CD4-positive, CD25-positive, alpha-beta regulatory T cell (primary cell): ENCODE data around the gene ATXN1. TPM values are rescaled to one million over a fixed set of nuclear protein-coding genes. Genes with fewer than 3 reads are reported as not detected.
A peak's percentile ranks its signal among the peaks of the same experiment; 100 is the strongest.

Source experiments
- ATAC-seq, 2 donors: fragments of 150-1000 bp; cut with Tn5 transposase; one replicate each; pipeline ENCODE4 v1.10.0; 2021; ENCODE audit warnings: low read depth in 2 of 2, moderate number of reproducible peaks in 2 of 2, moderate library complexity in 1 of 2
- DNase-seq, 3 donors: peaks; one replicate each; pipeline versions ENCODE4 v3.0.0 to v3.0.0-alpha.2; 2012 to 2022; ENCODE audit warnings: mixed read lengths in 1 of 3
- H3K27ac ChIP-seq: one replicate; pipeline ENCODE4 v1.7.0; 2013; ENCODE audit warnings: mild to moderate bottlenecking, low read length; ENCODE audit not compliant: insufficient read depth, poor library complexity, severe bottlenecking
- H3K27me3 ChIP-seq: one replicate; pipeline ENCODE4 v1.7.0; 2013; ENCODE audit warnings: low read length; ENCODE audit not compliant: control insufficient read depth, insufficient read depth
- H3K36me3 ChIP-seq: one replicate; pipeline ENCODE4 v1.7.0; 2013; ENCODE audit warnings: mild to moderate bottlenecking, low read length, moderate library complexity; ENCODE audit not compliant: control insufficient read depth, insufficient read depth
- H3K4me1 ChIP-seq: 2 replicates; pipeline ENCODE4 v1.7.0; 2013; ENCODE audit warnings: mild to moderate bottlenecking, low read length; ENCODE audit not compliant: insufficient read depth, control insufficient read depth, poor library complexity, severe bottlenecking
- H3K4me3 ChIP-seq: one replicate; pipeline ENCODE4 v1.7.0; 2013; ENCODE audit warnings: low read depth, mild to moderate bottlenecking, low read length, moderate library complexity
- H3K9me3 ChIP-seq, 2 experiments: 1 replicate in 1 of 2; 2 replicates in 1 of 2; pipeline ENCODE4 v1.7.0; 2013; ENCODE audit warnings: low read length in 2 of 2, mild to moderate bottlenecking in 1 of 2, moderate library complexity in 1 of 2; ENCODE audit not compliant: control insufficient read depth in 2 of 2
- H3K27ac Mint-ChIP-seq, 3 donors: one replicate each; pipeline ENCODE4 v1.8.0; 2020 to 2022; ENCODE audit warnings: mild to moderate bottlenecking in 3 of 3, mixed read lengths in 3 of 3, moderate library complexity in 2 of 3
- H3K27me3 Mint-ChIP-seq: one replicate; pipeline ENCODE4 v1.8.0; 2022; ENCODE audit warnings: mild to moderate bottlenecking, mixed read lengths
- H3K36me3 Mint-ChIP-seq: one replicate; pipeline ENCODE4 v1.8.0; 2020; ENCODE audit warnings: mixed read lengths
- H3K4me1 Mint-ChIP-seq, 4 donors: one replicate each; pipeline ENCODE4 v1.8.0; 2020 to 2022; ENCODE audit warnings: mixed read lengths in 4 of 4, mild to moderate bottlenecking in 1 of 4
- H3K4me3 Mint-ChIP-seq, 4 donors: one replicate each; pipeline ENCODE4 v1.8.0; 2020 to 2022; ENCODE audit warnings: mild to moderate bottlenecking in 4 of 4, mixed read lengths in 4 of 4, moderate library complexity in 3 of 4
- H3K9me3 Mint-ChIP-seq, 7 donors: one replicate each; pipeline ENCODE4 v1.8.0; 2020 to 2022; ENCODE audit warnings: mixed read lengths in 7 of 7, mild to moderate bottlenecking in 3 of 7, moderate library complexity in 2 of 7
- polyA plus RNA-seq, 4 donors: library from polyadenylated mRNA; unstranded; fragments of 300-500 nt; fragmentation: Illumina TruSeq; gene quantifications; one replicate each; pipeline ENCODE4 v1.2.3, GENCODE V29; 2021
- total RNA-seq: library from RNA; stranded (reverse); gene quantifications from one replicate; pipeline ENCODE4 v1.2.3, GENCODE V29; 2022

Gene ATXN1
- total and polyA plus RNA-seq, 5 donors from 2014 or later, result 15.8 to 191 (median 19.2) TPM

- Histone ChIP-seq H3K27me3 (no peaks in the 10 kb centered on the region), H3K36me3 (peaks cover 7% of the 10 kb centered on the region), H3K9me3 (no peaks in the 10 kb centered on the region), H3K4me1 (peaks cover 35% of the 10 kb centered on the region), H3K4me3 (no peak overlapping the region), H3K27ac (no peak overlapping the region)
- DNase-seq (no peak), ATAC-seq (no peak)
- no peaks in the 10 kb centered on the region for H3K9me3 Mint-ChIP-seq
- no peak overlapping the region for H3K4me3 Mint-ChIP-seq
- peaks cover 15% of the 10 kb centered on the region for H3K36me3 Mint-ChIP-seq
- no peaks in the 10 kb centered on the region for H3K27me3 Mint-ChIP-seq
- H3K27ac Mint-ChIP-seq, result peak overlapping the region in 2 of 3 donors; percentile 7 to 26
- peaks cover 23 to 41% (median 38%) of the 10 kb centered on the region in 4 donors for H3K4me1 Mint-ChIP-seq
Measured at GRCh38 chr6:16649890-16650289, 111.4 kb downstream of the ATXN1 start.

GRCh38 chr6:16649241-16649640 is 112.0 kb downstream of the ATXN1 start:
- no peak overlapping the region for H3K4me3 ChIP-seq
- no peak overlapping the region for H3K27ac ChIP-seq
- DNase-seq (no peak), ATAC-seq (no peak)
- H3K9me3 Mint-ChIP-seq, result no peaks in the 10 kb centered on the region
- peaks cover 18 to 34% (median 32%) of the 10 kb centered on the region in 4 donors for H3K4me1 Mint-ChIP-seq
- peaks cover 29% of the 10 kb centered on the region for H3K4me1 ChIP-seq
- H3K27me3 ChIP-seq, result no peaks in the 10 kb centered on the region
- no peak overlapping the region for H3K4me3 Mint-ChIP-seq
- H3K27me3 Mint-ChIP-seq, result no peaks in the 10 kb centered on the region
- H3K36me3 Mint-ChIP-seq, result peaks cover 15% of the 10 kb centered on the region
- peaks cover 11% of the 10 kb centered on the region for H3K36me3 ChIP-seq
- no peaks in the 10 kb centered on the region for H3K9me3 ChIP-seq
- H3K27ac Mint-ChIP-seq, result no peak overlapping the region

GRCh38 chr6:16648003-16648402 is 113.3 kb downstream of the ATXN1 start:
- DNase-seq, result no peak
- no peak overlapping the region for H3K27ac ChIP-seq
- no peaks in the 10 kb centered on the region for H3K9me3 Mint-ChIP-seq
- no peak overlapping the region for H3K4me3 ChIP-seq
- peaks cover 16% of the 10 kb centered on the region for H3K4me1 ChIP-seq
- peaks cover 20% of the 10 kb centered on the region for H3K36me3 Mint-ChIP-seq
- H3K27me3 ChIP-seq, result no peaks in the 10 kb centered on the region
- peak overlapping the region in 1 of 4 donors; percentile 74 for H3K4me3 Mint-ChIP-seq
- H3K36me3 ChIP-seq, result peaks cover 8% of the 10 kb centered on the region
- no peaks in the 10 kb centered on the region for H3K9me3 ChIP-seq
- ATAC-seq, result no peak
- H3K27me3 Mint-ChIP-seq, result no peaks in the 10 kb centered on the region
- H3K27ac Mint-ChIP-seq, result no peak overlapping the region
- H3K4me1 Mint-ChIP-seq, result peaks cover 22 to 30% (median 25%) of the 10 kb centered on the region in 4 donors

- H3K9me3 ChIP-seq, result no peaks in the 10 kb centered on the region
- Mint-ChIP-seq H3K27ac (no peak overlapping the region), H3K36me3 (peaks cover 22% of the 10 kb centered on the region), H3K4me3 (no peak overlapping the region), H3K4me1 (peaks cover 16 to 24% (median 20%) of the 10 kb centered on the region in 4 donors), H3K27me3 (no peaks in the 10 kb centered on the region), H3K9me3 (no peaks in the 10 kb centered on the region)
- H3K4me1 ChIP-seq, result peaks cover 10% of the 10 kb centered on the region
- no peak for ATAC-seq
- DNase-seq, result no peak
- H3K4me3 ChIP-seq, result no peak overlapping the region
- peaks cover 8% of the 10 kb centered on the region for H3K36me3 ChIP-seq
- no peak overlapping the region for H3K27ac ChIP-seq
- no peaks in the 10 kb centered on the region for H3K27me3 ChIP-seq
Measured at GRCh38 chr6:16647422-16647821, 113.8 kb downstream of the ATXN1 start.

- Mint-ChIP-seq H3K36me3 (peaks cover 33% of the 10 kb centered on the region), H3K9me3 (no peaks in the 10 kb centered on the region), H3K27me3 (no peaks in the 10 kb centered on the region), H3K4me1 (peaks cover 12 to 22% (median 17%) of the 10 kb centered on the region in 4 donors), H3K27ac (peak overlapping the region in 1 of 3 donors; percentile 16), H3K4me3 (no peak overlapping the region)
- Histone ChIP-seq H3K4me3 (no peak overlapping the region), H3K27ac (no peak overlapping the region), H3K4me1 (no peaks in the 10 kb centered on the region), H3K9me3 (no peaks in the 10 kb centered on the region), H3K27me3 (no peaks in the 10 kb centered on the region), H3K36me3 (peaks cover 8% of the 10 kb centered on the region)
- ATAC-seq, result no peak
- no peak for DNase-seq
Measured at GRCh38 chr6:16644540-16645250, 116.6 kb downstream of the ATXN1 start.

GRCh38 chr6:16639684-16640480 is 121.4 kb downstream of the ATXN1 start:
- Mint-ChIP-seq H3K27me3 (no peaks in the 10 kb centered on the region), H3K27ac (peak overlapping the region in 2 of 3 donors; percentile 47 to 78), H3K36me3 (peaks cover 35% of the 10 kb centered on the region), H3K9me3 (no peaks in the 10 kb centered on the region), H3K4me3 (peak overlapping the region in 1 of 4 donors; percentile 64), H3K4me1 (peaks cover 11 to 32% (median 18%) of the 10 kb centered on the region in 4 donors)
- peaks cover 3% of the 10 kb centered on the region for H3K4me1 ChIP-seq
- no peak for DNase-seq
- peak; percentile 37 to 39 for ATAC-seq
- no peaks in the 10 kb centered on the region for H3K9me3 ChIP-seq
- no peak overlapping the region for H3K4me3 ChIP-seq
- no peak overlapping the region for H3K27ac ChIP-seq
- no peaks in the 10 kb centered on the region for H3K27me3 ChIP-seq
- peaks cover 9% of the 10 kb centered on the region for H3K36me3 ChIP-seq

- H3K27ac Mint-ChIP-seq, result no peak overlapping the region
- peaks cover 29% of the 10 kb centered on the region for H3K36me3 Mint-ChIP-seq
Measured at GRCh38 chr6:16637635-16638034, 123.6 kb downstream of the ATXN1 start.

More at GRCh38 chr6:16637635-16638034, 123.6 kb downstream of the ATXN1 start:
- no peaks in the 10 kb centered on the region for H3K27me3 ChIP-seq
- peaks cover 9% of the 10 kb centered on the region for H3K4me1 ChIP-seq
- peaks cover 6 to 47% (median 31%) of the 10 kb centered on the region in 4 donors for H3K4me1 Mint-ChIP-seq
- no peak overlapping the region for H3K4me3 ChIP-seq
- H3K9me3 ChIP-seq, result no peaks in the 10 kb centered on the region
- no peaks in the 10 kb centered on the region for H3K27me3 Mint-ChIP-seq
- H3K9me3 Mint-ChIP-seq, result no peaks in the 10 kb centered on the region
- peaks cover 5% of the 10 kb centered on the region for H3K36me3 ChIP-seq
- H3K27ac ChIP-seq, result no peak overlapping the region
- DNase-seq (no peak), ATAC-seq (no peak)
- H3K4me3 Mint-ChIP-seq, result no peak overlapping the region
